ENCODE results near the gene KCNE1.

DNA sequence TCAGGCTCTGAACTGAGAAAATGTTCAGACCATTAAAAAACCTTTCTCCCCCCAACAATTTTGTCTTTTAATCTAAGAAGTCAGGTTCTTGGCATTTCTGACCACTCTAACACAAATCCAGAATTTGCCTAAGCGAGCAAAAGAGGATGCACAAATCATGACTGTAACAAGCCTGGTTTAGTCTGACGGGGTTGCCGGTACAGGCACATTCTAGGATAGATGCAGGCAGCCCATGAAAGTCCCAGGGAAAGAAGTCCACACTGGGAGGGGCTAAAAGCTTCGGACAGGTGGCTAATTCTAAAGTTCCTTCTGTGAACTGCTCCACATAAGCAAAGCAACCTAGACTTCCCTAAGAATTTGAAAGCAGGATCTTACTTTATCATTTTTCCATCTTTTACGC lies 48.0 kb upstream of the KCNE1 start:
- TF ChIP-seq, protein P1, sequence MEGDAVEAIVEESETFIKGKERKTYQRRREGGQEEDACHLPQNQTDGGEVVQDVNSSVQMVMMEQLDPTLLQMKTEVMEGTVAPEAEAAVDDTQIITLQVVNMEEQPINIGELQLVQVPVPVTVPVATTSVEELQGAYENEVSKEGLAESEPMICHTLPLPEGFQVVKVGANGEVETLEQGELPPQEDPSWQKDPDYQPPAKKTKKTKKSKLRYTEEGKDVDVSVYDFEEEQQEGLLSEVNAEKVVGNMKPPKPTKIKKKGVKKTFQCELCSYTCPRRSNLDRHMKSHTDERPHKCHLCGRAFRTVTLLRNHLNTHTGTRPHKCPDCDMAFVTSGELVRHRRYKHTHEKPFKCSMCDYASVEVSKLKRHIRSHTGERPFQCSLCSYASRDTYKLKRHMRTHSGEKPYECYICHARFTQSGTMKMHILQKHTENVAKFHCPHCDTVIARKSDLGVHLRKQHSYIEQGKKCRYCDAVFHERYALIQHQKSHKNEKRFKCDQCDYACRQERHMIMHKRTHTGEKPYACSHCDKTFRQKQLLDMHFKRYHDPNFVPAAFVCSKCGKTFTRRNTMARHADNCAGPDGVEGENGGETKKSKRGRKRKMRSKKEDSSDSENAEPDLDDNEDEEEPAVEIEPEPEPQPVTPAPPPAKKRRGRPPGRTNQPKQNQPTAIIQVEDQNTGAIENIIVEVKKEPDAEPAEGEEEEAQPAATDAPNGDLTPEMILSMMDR (conservative IDR thresholded peaks at IDR 0.05 in 1 of 2, IDR thresholded peaks at IDR 0.05 in 1 of 2; ENCODE audit: low read depth in 1 of 2, low read length in 2 of 2), result no peak
- TF ChIP-seq EZH2 (IDR thresholded peaks at IDR 0.05; ENCODE audit: low read length, missing control alignments), result no peak

Data from fibroblast of lung (primary cell).